Measurements from ENCODE around the gene SLC11A2. TPM values are rescaled to one million over a fixed set of nuclear protein-coding genes. Genes with fewer than 3 reads are reported as not detected.

Gene SLC11A2
- total RNA-seq, 1 donor from 2014 or later: 73.8 TPM

GRCh38 chr12:50991291-50991690, 34.9 kb downstream of the SLC11A2 start:
- DNase-seq (ENCODE audit: low spot score, unreplicated experiment): no peak
- Mint-ChIP-seq H3K27ac (no peak overlapping the region), H3K4me1 (ENCODE audit: low read depth) (no peaks in the 10 kb centered on the region), H3K4me3 (ENCODE audit: low read depth) (no peak overlapping the region), H3K36me3 (ENCODE audit: insufficient read depth) (peaks cover 34% of the 10 kb centered on the region), H3K27me3 (no peaks in the 10 kb centered on the region), H3K9me3 (ENCODE audit: low read depth) (no peaks in the 10 kb centered on the region)
- TF ChIP-seq, protein P1, sequence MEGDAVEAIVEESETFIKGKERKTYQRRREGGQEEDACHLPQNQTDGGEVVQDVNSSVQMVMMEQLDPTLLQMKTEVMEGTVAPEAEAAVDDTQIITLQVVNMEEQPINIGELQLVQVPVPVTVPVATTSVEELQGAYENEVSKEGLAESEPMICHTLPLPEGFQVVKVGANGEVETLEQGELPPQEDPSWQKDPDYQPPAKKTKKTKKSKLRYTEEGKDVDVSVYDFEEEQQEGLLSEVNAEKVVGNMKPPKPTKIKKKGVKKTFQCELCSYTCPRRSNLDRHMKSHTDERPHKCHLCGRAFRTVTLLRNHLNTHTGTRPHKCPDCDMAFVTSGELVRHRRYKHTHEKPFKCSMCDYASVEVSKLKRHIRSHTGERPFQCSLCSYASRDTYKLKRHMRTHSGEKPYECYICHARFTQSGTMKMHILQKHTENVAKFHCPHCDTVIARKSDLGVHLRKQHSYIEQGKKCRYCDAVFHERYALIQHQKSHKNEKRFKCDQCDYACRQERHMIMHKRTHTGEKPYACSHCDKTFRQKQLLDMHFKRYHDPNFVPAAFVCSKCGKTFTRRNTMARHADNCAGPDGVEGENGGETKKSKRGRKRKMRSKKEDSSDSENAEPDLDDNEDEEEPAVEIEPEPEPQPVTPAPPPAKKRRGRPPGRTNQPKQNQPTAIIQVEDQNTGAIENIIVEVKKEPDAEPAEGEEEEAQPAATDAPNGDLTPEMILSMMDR (IDR thresholded peaks at IDR 0.05; ENCODE audit: unreplicated experiment): no peak

GRCh38 chr12:50990791-50991190, 35.4 kb downstream of the SLC11A2 start:
- no peaks in the 10 kb centered on the region for H3K27me3 Mint-ChIP-seq
- no peak overlapping the region for H3K27ac Mint-ChIP-seq
- no peaks in the 10 kb centered on the region for H3K4me1 Mint-ChIP-seq (ENCODE audit: low read depth)
- no peak for DNase-seq (ENCODE audit: low spot score, unreplicated experiment)
- H3K4me3 Mint-ChIP-seq (ENCODE audit: low read depth): no peak overlapping the region
- H3K9me3 Mint-ChIP-seq (ENCODE audit: low read depth): no peaks in the 10 kb centered on the region
- TF ChIP-seq, protein P1 (IDR thresholded peaks at IDR 0.05; ENCODE audit: unreplicated experiment): no peak
- H3K36me3 Mint-ChIP-seq (ENCODE audit: insufficient read depth): peaks cover 34% of the 10 kb centered on the region

DNA sequence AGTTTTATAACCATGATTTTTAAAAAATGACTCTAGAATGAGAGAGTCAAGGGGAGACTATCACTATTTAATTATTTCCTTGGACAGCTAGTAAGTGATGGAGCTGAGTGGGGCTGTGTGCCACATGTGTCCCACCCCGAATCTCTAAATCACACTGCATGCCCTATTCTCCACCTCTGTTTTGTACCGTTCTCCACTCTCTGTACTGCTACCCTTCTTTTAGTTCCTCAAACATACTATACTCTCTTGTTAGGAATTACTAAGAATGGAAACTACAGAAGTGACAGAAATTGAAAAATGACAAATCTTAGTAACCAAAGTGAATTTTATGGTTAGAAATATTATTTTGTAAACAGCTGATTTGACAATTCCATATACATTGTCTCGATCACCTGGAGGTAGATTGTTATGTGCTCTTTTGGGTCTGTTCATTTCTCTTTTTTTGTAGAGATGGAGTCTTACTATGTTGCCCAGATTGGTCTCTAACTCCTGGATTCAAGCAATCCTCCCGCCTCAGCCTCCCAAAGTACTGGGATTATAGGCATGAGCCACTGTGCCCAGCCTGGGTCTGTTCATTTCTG, 35.9 kb downstream of the SLC11A2 start:
- no peaks in the 10 kb centered on the region for H3K27me3 Mint-ChIP-seq
- TF ChIP-seq, protein P1 (IDR thresholded peaks at IDR 0.05; ENCODE audit: unreplicated experiment): no peak
- H3K4me1 Mint-ChIP-seq (ENCODE audit: low read depth): no peaks in the 10 kb centered on the region
- H3K9me3 Mint-ChIP-seq (ENCODE audit: low read depth): no peaks in the 10 kb centered on the region
- no peak for DNase-seq (ENCODE audit: low spot score, unreplicated experiment)
- no peak overlapping the region for H3K4me3 Mint-ChIP-seq (ENCODE audit: low read depth)
- no peak overlapping the region for H3K27ac Mint-ChIP-seq
- H3K36me3 Mint-ChIP-seq (ENCODE audit: insufficient read depth): peaks cover 32% of the 10 kb centered on the region

GRCh38 chr12:50988871-50989270, 37.3 kb downstream of the SLC11A2 start:
- Mint-ChIP-seq H3K27ac (no peak overlapping the region), H3K36me3 (ENCODE audit: insufficient read depth) (peaks cover 25% of the 10 kb centered on the region), H3K27me3 (no peaks in the 10 kb centered on the region), H3K4me3 (ENCODE audit: low read depth) (no peak overlapping the region), H3K9me3 (ENCODE audit: low read depth) (no peaks in the 10 kb centered on the region), H3K4me1 (ENCODE audit: low read depth) (no peaks in the 10 kb centered on the region)
- TF ChIP-seq, protein P1 (IDR thresholded peaks at IDR 0.05; ENCODE audit: unreplicated experiment): no peak
- no peak for DNase-seq (ENCODE audit: low spot score, unreplicated experiment)

DNA sequence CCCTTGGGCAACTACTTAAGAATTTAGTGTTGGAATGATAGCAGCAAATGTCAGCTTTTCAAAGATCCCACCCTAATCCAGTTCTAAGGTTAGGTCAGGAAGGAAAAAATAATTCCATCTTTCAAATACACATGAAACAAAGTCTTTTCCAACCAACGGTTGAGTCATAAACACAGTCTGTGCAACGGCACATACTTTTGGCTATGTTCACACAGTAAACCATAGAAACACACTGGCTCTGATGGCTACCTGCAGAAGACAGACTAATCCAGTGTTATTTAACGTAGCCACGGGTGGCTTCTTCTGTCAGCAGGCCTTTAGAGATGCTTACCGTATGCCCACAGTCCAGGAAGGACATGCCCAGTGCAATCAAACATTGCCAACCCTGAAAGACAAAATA, 38.1 kb downstream of the SLC11A2 start:
- DNase-seq (ENCODE audit: low spot score, unreplicated experiment): no peak
- no peaks in the 10 kb centered on the region for H3K9me3 Mint-ChIP-seq (ENCODE audit: low read depth)
- no peaks in the 10 kb centered on the region for H3K27me3 Mint-ChIP-seq
- H3K4me3 Mint-ChIP-seq (ENCODE audit: low read depth): no peak overlapping the region
- TF ChIP-seq, protein P1 (IDR thresholded peaks at IDR 0.05; ENCODE audit: unreplicated experiment): no peak
- no peaks in the 10 kb centered on the region for H3K4me1 Mint-ChIP-seq (ENCODE audit: low read depth)
- H3K36me3 Mint-ChIP-seq (ENCODE audit: insufficient read depth): peaks cover 23% of the 10 kb centered on the region
- peak overlapping the region; percentile 82 for H3K27ac Mint-ChIP-seq

Data from progenitor cell of endocrine pancreas (in vitro differentiated cells).